DMS114 treated with DMSO at 0.1 percent for 48 hours (cell line): Measurements from ENCODE around the gene AKAP6.

Source experiments
- DNase-seq: peaks from one replicate; lab custom pipeline; 2025; ENCODE audit not compliant: unreplicated experiment; lab: John Stamatoyannopoulos, UW

The AKAP6 gene

GRCh38 chr14:32697114-32697513, 368.0 kb downstream of the AKAP6 start:
- no peak for DNase-seq

DNA sequence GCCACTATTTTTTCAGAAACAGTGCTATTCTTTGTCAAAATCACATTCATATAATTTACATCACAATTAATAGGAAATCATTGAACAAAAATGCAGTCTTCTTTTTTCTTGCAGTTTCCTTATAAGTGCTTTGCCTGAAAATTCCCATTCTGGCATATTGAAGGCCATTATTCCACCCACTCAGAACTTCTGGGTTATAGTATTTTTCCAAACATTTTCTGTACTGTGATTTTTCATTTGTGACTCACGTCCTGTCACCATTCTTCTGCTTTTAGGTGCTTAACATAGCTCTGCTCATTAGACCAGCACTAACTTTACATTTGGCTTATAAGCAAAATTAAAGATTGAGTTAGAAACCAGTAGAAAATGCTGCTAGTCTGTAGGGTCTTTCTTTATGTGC, 368.6 kb downstream of the AKAP6 start:
- DNase-seq: no peak

GRCh38 chr14:32698831-32699230, 369.7 kb downstream of the AKAP6 start:
- DNase-seq: no peak

DNA sequence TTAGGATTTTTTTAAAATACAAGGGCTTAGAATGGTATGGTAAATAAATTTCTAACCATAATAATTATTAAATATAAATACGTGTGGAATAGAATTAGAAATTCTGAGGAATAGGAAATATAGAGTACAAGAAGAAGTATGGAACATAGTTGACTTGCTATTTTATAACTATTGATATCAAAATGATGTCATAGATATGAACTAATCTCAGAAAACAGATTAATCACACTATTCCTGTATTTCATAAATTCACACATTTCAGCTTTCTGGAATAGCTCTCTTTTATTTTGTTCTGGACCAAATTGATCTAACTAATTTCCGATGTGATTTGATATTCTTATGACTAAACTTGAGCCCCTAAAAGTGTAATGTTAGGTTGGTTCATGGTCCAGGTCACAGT, 372.4 kb downstream of the AKAP6 start:
- DNase-seq: no peak

GRCh38 chr14:32702088-32702487, 373.0 kb downstream of the AKAP6 start:
- no peak for DNase-seq

GRCh38 chr14:32702562-32702961, 373.5 kb downstream of the AKAP6 start:
- no peak for DNase-seq

- no peak for DNase-seq
These were observed 374.1 kb downstream of the AKAP6 start for GRCh38 chr14:32703183-32703621.

DNA sequence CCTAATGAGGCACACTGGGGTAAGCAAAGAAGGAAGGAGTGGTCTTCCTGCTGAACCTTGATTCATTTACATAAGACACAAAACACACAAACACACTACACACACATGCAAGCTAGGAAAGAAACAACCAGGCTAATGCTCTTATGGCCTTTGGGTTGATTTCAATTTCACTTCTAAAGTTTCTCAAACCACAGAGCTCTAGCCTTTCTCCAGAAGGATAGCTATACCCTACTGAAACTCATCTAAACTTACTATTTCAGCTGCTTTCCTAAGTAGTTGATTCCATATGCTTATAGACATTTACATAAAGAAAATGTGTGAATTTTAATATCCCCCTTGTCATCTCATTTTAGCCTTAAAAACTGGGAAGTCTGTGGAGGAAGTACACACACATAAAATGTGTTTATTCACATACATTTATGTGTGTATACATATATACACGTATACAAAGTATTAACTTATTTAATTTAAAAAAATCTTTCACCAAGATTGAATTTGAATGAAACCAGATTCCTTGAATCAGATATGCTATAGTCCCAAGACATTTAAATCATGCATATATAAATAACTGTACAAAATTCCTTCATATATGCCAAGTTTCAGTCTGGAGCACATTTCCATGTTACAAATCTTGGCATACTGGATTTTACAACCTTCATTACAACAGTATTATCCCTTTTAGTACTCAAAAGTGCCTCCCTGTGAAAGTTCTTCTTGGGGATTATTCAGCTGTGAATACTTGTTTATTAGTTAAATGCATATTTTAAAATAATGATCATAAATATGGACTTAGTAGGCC, 377.8 kb downstream of the AKAP6 start:
- DNase-seq: no peak

DNA sequence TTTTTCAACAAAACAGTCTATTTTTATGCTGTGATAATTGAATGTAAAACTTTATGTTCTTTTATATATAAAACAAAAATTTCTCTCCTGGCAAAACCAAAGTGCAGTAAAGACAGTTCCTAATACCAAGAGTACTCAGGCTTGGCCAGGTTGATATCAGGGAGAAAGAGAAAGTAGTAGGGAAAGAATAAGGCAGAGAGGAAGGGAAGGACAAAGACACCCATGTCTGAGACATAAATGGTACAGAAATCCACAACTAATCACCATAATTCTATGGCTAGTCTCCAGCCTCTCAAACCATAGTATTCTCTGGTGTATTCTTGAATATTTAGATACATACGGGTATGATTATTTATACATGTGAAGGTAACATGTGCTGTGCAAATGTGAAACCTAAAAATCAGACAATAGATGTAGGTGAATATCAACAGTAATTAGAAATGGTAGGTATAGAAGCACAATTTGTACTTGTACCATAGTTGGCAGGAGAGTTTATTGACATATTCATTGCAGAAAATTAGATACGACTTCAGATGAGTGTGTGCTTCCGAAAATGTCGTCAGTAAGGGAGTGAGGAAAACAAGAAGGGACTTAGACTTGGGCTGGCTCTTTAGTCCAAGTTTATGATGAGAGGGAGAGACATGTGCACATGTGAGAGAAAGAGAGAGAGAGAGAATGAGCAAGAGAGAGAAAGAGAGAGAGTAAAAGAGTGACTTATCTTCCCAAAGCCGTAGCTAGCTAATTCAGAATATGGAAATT, 378.8 kb downstream of the AKAP6 start:
- DNase-seq: no peak

GRCh38 chr14:32709027-32709426, 379.9 kb downstream of the AKAP6 start:
- DNase-seq: no peak

- DNase-seq: no peak
These were observed 381.2 kb downstream of the AKAP6 start for GRCh38 chr14:32710231-32710671.

- peak; percentile 19 for DNase-seq
These were observed 381.9 kb downstream of the AKAP6 start for GRCh38 chr14:32710731-32711680.

DNA sequence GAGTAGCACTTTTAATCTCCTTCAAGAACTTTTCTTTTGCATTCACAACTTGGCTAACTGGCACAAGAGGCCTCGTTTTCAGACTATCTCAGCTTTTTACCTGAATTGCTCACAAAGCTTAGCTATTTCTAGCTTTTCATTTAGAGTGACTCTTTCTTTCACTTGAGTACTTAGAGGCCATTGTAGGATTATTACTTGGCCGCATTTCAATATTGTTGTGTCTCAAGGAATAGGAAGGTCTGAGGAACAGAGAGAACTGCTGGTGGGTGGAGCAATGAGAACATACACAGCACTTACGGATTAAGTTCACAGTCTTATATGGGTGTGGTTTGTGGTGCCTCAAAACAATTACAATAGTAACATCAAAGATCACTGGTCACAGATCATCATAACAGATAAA, 384.8 kb downstream of the AKAP6 start:
- no peak for DNase-seq

- DNase-seq: no peak
These were observed 390.5 kb downstream of the AKAP6 start for GRCh38 chr14:32719601-32720000.

DNA sequence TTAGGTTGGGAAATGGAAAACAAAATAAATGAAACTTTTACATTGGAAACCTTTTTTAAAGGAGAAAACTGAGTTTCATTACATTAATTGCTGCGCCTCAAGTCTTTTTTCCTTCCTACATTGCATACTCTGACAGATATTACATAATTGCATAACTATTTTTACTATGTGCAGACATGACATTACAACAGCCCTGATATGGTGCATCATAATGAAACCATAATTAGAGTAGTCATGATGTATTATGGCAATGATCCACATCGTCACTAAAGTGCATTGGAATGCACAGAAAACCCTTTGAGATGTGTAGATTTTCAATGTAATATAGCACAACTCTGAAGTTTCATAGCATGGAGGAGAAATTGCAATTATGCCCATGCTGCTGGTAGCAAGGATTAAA, 391.8 kb downstream of the AKAP6 start:
- DNase-seq: no peak

- no peak for DNase-seq
These were observed 393.6 kb downstream of the AKAP6 start for GRCh38 chr14:32722631-32723183.

DNA sequence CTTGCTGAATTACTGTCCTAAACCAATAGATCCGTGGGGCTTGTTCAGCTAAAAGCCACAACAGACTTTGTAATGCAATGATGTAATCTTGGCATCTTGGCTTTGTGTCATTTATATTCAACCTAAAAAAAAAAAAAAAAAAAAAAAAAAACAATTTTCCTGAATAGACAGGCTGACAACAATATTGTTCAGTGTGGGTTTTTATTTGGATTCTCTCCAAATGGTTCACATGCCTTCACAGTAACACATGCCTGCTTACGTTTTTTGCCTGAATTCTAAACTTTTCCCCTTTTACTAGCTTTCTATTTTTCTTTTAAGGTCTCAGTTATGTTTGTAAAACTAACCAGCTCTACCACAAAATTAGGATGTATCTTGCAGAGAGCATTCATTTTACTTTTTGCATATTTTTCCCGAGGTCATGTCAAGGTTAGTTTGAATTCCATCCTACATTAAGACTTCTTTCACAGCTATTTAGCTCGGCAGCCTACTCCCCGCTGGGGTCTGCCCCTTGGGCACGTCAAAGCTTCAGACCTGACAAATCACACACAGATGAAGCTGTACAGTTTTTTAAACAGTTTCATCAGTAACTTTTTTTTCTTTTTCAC, 395.9 kb downstream of the AKAP6 start:
- no peak for DNase-seq

DNA sequence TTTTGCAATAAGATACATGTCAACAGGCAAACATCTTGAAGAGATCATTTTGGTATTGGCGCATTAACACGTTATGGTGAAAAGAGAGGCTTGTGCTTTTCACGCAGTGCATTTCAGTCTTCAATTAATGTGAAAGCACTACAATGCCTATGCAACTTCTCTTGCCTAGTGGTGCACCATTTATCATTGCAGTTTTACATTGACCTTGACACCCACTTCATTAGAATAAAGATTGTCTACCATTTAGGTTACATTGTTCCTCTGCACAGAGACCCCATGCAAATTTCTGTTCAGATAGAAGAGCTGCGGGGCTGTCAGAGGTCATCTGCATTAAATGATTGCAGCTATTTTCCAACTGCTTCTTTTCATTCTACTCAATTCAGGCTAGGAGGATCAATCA, 397.4 kb downstream of the AKAP6 start:
- no peak for DNase-seq

- DNase-seq: no peak
These were observed 398.7 kb downstream of the AKAP6 start for GRCh38 chr14:32727832-32728231.

DNA sequence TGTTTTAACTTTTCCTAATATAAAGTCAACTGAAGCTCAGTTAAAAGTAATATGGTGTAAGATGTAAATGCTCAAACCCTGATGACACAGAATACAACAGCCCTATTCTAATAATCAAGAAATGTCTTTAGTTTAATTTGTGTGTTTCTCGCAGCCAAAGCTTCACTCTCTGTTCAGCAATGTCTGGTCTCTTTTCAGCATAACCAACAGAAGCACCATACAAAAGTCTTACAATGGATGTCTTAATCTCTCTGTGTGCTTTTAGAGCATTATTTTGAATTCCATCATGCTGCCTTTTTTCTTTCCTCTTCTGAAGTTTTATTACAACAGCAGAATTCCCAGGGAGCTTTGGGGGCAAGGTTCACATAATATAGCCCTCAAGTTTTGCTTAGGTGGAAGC, 399.4 kb downstream of the AKAP6 start:
- DNase-seq: no peak
